K562 (cell line): ENCODE measurements around the gene SGSH. TPM values are rescaled to one million over a fixed set of nuclear protein-coding genes. Genes with fewer than 3 reads are reported as not detected.

Experiments used
- EGR1 ChIP-seq: fragments of 450-650 bp; conservative IDR thresholded peaks from 2 replicates; pipeline ENCODE4 v1.6.1; 2017; ENCODE audit warnings: mild to moderate bottlenecking
- FOSL1 ChIP-seq: fragments of 200-800 bp; sonication (Bioruptor generic); conservative IDR thresholded peaks from 2 replicates; pipeline ENCODE4 v1.6.1; 2016; ENCODE audit warnings: missing genetic modification characterization, missing compliant biosample characterization
- HNRNPK ChIP-seq: fragments of 200-400 bp; formaldehyde crosslinking; IDR thresholded peaks from one replicate; pipeline ENCODE4 v1.6.1; 2018; ENCODE audit warnings: mild to moderate bottlenecking, low read depth, low read length; ENCODE audit not compliant: poor library complexity, severe bottlenecking
- MCM5 ChIP-seq: fragments of 450-650 bp; IDR thresholded peaks from 2 replicates; pipeline ENCODE4 v1.6.1; 2016; ENCODE audit warnings: low read depth
- MYC ChIP-seq, 2 experiments: fragments of 250-450 bp in 1 of 2; sonication (Bioruptor Pico) in 1 of 2; IDR thresholded peaks; 2 replicates each; pipeline versions ENCODE4 v1.5.1 to v1.6.1; 2012 to 2021; ENCODE audit warnings: low read depth in 2 of 2, borderline replicate concordance in 1 of 2, improper control_type of control experiment in 1 of 2, low read length in 1 of 2, mild to moderate bottlenecking in 1 of 2, moderate library complexity in 1 of 2
- REST ChIP-seq, 2 experiments: fragments of 450-650 bp; formaldehyde crosslinking in 1 of 2; IDR thresholded peaks; 2 replicates each; pipeline versions ENCODE4 v1.4.0 to v1.6.1; 2014 to 2020; ENCODE audit warnings: mild to moderate bottlenecking in 2 of 2, borderline replicate concordance in 1 of 2, low read depth in 1 of 2
- USF1 ChIP-seq: sonication (generic); formaldehyde crosslinking; IDR thresholded peaks from 2 replicates; pipeline ENCODE4 v1.9.0; 2022; ENCODE audit warnings: mild to moderate bottlenecking, missing genetic modification reagents
- ZBTB12 ChIP-seq: fragments of 250-450 bp; sonication (Bioruptor Pico); IDR thresholded peaks from 2 replicates; pipeline ENCODE4 v1.4.0; 2020
- ZBTB7A ChIP-seq: IDR thresholded peaks from 2 replicates; pipeline ENCODE4 v1.6.1; 2011; ENCODE audit warnings: low read depth, mild to moderate bottlenecking, low read length, moderate library complexity, borderline replicate concordance; ENCODE audit not compliant: control insufficient read depth
- ZNF124 ChIP-seq: sonication (generic); formaldehyde crosslinking; IDR thresholded peaks from 2 replicates; pipeline ENCODE4 v1.8.1; 2022; ENCODE audit warnings: missing genetic modification reagents
- ZNF143 ChIP-seq: sonication (generic); formaldehyde crosslinking; IDR thresholded peaks from 2 replicates; pipeline ENCODE4 v1.9.0; 2022; ENCODE audit warnings: mild to moderate bottlenecking, missing genetic modification reagents
- ZNF197 ChIP-seq: fragments of 200-800 bp; sonication (Bioruptor generic); IDR thresholded peaks from 2 replicates; pipeline ENCODE4 v1.6.1; 2016; ENCODE audit warnings: low read depth, missing genetic modification characterization, missing compliant biosample characterization
- ZNF224 ChIP-seq: sonication (generic); formaldehyde crosslinking; IDR thresholded peaks from 2 replicates; pipeline ENCODE4 v1.8.0; 2022; ENCODE audit warnings: mild to moderate bottlenecking, missing genetic modification reagents
- polyA plus RNA-seq, 8 experiments: library from polyadenylated mRNA; depleted of rRNA in 4 of 8; stranded (reverse) in 5 of 8; unstranded in 3 of 8; fragments of >200 nt; fragmentation: Nextera tagmentation in 2 of 8; fragmentation: Illumina TruSeq in 1 of 8; extraction: Ambion mirVana in 2 of 8; extraction: Trizol in 1 of 8; gene quantifications; 2 replicates each; pipeline versions ENCODE4 v1.2.1 to v1.2.3, GENCODE V29; 2011 to 2014; ENCODE audit warnings: inconsistent platforms in 1 of 8, missing spikeins in 1 of 8
- total RNA-seq, 7 experiments: library from RNA; depleted of rRNA in 6 of 7; stranded (reverse); fragments of >200 nt in 6 of 7; fragmentation: Illumina TruSeq in 2 of 7; extraction: Trizol in 2 of 7; gene quantifications; 2 replicates each; pipeline versions ENCODE4 v1.2.1 to v1.2.3, GENCODE V29; 2011 to 2021; ENCODE audit warnings: low replicate concordance in 1 of 7
- TF ChIP-seq, protein P1 (sequence below): fragments of 450-650 bp; formaldehyde crosslinking; IDR thresholded peaks from 2 replicates; pipeline ENCODE4 v1.4.0; 2020; ENCODE audit warnings: mild to moderate bottlenecking, moderate library complexity

Gene SGSH
- total and polyA plus RNA-seq, 9 of the 15 experiments (the other 6 are each of a cell fraction or from before 2014, with no cell fraction given): 0.25 to 15.7 (median 4.9) TPM

DNA sequence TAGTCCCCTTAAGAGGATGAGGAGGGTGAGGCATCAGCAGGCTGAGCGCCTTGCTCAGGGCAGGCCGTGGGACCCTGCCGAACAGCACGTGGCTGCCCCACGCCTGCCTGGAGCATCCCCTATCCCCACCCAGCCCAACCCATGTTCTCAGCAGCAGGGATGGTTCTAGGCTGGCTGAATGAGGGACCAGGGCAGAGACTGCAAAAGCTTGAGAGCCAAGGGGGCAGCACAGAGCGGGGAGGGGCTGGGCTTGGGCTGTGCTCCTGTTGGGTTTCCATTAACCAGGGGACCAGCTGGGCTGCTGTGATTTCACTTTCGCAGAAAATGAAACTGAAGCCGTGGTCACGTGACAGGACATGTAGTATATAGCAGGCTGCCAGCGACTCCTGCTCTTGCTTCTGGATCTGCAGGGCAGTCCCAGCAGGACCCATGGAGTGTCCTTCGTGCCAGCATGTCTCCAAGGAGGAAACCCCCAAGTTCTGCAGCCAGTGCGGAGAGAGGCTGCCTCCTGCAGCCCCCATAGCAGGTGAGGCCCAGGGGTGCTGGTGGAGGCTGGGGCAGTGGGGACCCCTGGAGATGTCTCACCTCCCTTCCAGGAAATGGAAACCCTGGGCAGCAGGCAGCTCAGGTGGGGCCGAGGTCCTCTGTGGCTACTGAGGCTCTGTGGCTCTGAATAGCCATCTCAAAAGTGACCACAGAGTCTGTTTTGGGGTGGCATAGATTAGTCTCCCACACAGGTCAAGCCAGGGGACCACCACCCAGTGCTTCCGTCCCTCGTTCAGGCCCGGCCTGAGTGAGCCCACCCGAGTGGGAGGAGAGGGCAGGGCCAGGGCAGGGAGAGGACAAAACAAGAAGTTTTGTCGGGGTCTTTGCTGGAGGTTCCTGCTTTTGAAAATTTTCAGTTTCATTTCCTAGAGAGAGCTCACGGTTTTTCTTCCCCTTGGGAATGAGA, 43.4 kb upstream of the SGSH start (continued):
- TF ChIP-seq REST (IDR thresholded peaks at IDR 0.05; ENCODE audit: borderline replicate concordance) (peak; percentile 59), REST (CRISPR knock-in tag; IDR thresholded peaks at IDR 0.05; ENCODE audit: low read depth) (no peak), ZNF124 (CRISPR knock-in tag) (no peak), ZBTB7A (no peak), EGR1 (no peak), ZBTB12 (CRISPR knock-in tag) (no peak), FOSL1 (no peak), USF1 (CRISPR knock-in tag) (peak; percentile 84), ZNF197 (CRISPR knock-in tag) (no peak), MYC (IDR thresholded peaks at IDR 0.05; ENCODE audit: low read depth, low read length) (no peak), MYC (CRISPR knock-in tag; IDR thresholded peaks at IDR 0.05; ENCODE audit: borderline replicate concordance, low read depth) (no peak), ZNF143 (CRISPR knock-in tag) (no peak), MCM5 (no peak), ZNF224 (no peak), HNRNPK (no peak)
- TF ChIP-seq, protein P1, sequence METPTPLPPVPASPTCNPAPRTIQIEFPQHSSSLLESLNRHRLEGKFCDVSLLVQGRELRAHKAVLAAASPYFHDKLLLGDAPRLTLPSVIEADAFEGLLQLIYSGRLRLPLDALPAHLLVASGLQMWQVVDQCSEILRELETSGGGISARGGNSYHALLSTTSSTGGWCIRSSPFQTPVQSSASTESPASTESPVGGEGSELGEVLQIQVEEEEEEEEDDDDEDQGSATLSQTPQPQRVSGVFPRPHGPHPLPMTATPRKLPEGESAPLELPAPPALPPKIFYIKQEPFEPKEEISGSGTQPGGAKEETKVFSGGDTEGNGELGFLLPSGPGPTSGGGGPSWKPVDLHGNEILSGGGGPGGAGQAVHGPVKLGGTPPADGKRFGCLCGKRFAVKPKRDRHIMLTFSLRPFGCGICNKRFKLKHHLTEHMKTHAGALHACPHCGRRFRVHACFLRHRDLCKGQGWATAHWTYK (CRISPR knock-in tag): no peak
